K562 (cell line): ENCODE data around the gene EBNA1BP2. TPM values are rescaled to one million over a fixed set of nuclear protein-coding genes. Genes with fewer than 3 reads are reported as not detected.

Experiments used
- ATAC-seq: fragments of 200-7000 bp; cut with Tn5 transposase; 3 replicates; pipeline ENCODE4 v1.9.1; 2020; ENCODE audit warnings: moderate library complexity
- BruUV-seq: library from RNA; stranded (reverse); fragments of 400-500 nt; replicated peaks from 2 replicates; lab custom pipeline; 2021; lab: Mats Ljungman, UMichigan
- CTCF ChIA-PET: fragments of 300-600 bp; formaldehyde crosslinking; extraction: SDS; loops from one replicate; lab custom pipeline; 2021; ENCODE audit warnings: low intra/inter-chr PET ratio; lab: Yijun Ruan, JAX
- POLR2A ChIA-PET: fragments of 300-600, 350-650 bp; sonication (Branson Sonifier 250); formaldehyde crosslinking; extraction: SDS; loops from one replicate; lab custom pipeline; 2021; ENCODE audit warnings: antibody characterized with exemption, inconsistent platforms; lab: Yijun Ruan, JAX
- DNase-seq, 4 experiments: peaks; one replicate each; pipeline versions ENCODE4 v3.0.0 to v3.0.0-alpha.2; 2011 to 2018; ENCODE audit warnings: low spot score in 3 of 4, mixed read lengths in 3 of 4; ENCODE audit errors: extremely low read depth in 1 of 4
- FAIRE-seq: peaks from 2 replicates; lab custom pipeline; 2011; peaks lifted over from hg19 to GRCh38; lab: Jason Lieb, UNC
- H2AFZ ChIP-seq: 2 replicates; pipeline ENCODE4 v1.6.0; 2011; ENCODE audit warnings: low read depth, low read length, control low read depth, inconsistent platforms
- H3K27ac ChIP-seq: fragments of 200-600 bp; 3 replicates; pipeline ENCODE4 v1.8.0; 2011; ENCODE audit warnings: low read depth, mild to moderate bottlenecking, control low read depth, inconsistent platforms, low read length, moderate library complexity, mixed read lengths; ENCODE audit errors: extremely low read depth
- H3K27me3 ChIP-seq, 2 experiments: fragments of 300-600 bp in 1 of 2; 2 replicates in 1 of 2; 3 replicates in 1 of 2; pipeline versions ENCODE4 v1.6.0 to v1.8.0; 2011; ENCODE audit warnings: inconsistent platforms in 2 of 2, low read length in 2 of 2, mild to moderate bottlenecking in 1 of 2, mixed read lengths in 1 of 2, moderate library complexity in 1 of 2; ENCODE audit not compliant: control insufficient read depth in 2 of 2, insufficient read depth in 2 of 2
- H3K36me3 ChIP-seq: fragments of 300-600 bp; 3 replicates; pipeline ENCODE4 v1.8.0; 2011; ENCODE audit warnings: mild to moderate bottlenecking, low read length, inconsistent platforms; ENCODE audit not compliant: control insufficient read depth, insufficient read depth
- H3K4me1 ChIP-seq, 2 experiments: fragments of 200-600 bp in 1 of 2; replicated peaks in 1 of 2; 2 replicates in 1 of 2; 3 replicates in 1 of 2; pipeline versions ENCODE4 v1.5.1 to v1.8.0; 2011; ENCODE audit warnings: inconsistent platforms in 2 of 2, low read length in 2 of 2, mild to moderate bottlenecking in 1 of 2, mixed read lengths in 1 of 2, moderate library complexity in 1 of 2; ENCODE audit not compliant: control insufficient read depth in 2 of 2, insufficient read depth in 2 of 2
- H3K4me2 ChIP-seq: 2 replicates; pipeline ENCODE4 v1.6.1; 2011; ENCODE audit warnings: low read length, control low read depth, inconsistent platforms, mixed read lengths; ENCODE audit not compliant: insufficient read depth
- H3K4me3 ChIP-seq: fragments of 200-600 bp; sonication (generic), shearing (Covaris generic); 2 replicates; pipeline ENCODE4 v1.5.1; 2016; ENCODE audit warnings: control low read depth, inconsistent platforms
- H3K79me2 ChIP-seq: fragments of 200-600 bp; 3 replicates; pipeline ENCODE4 v1.8.0; 2011; ENCODE audit warnings: low read length, inconsistent platforms; ENCODE audit not compliant: control insufficient read depth, insufficient read depth
- H3K9ac ChIP-seq, 2 experiments: 2 replicates each; pipeline versions ENCODE4 v1.6.0 to v1.6.1; 2011; ENCODE audit warnings: low read depth in 2 of 2, low read length in 2 of 2, control low read depth in 1 of 2, inconsistent platforms in 1 of 2, mild to moderate bottlenecking in 1 of 2, mixed read lengths in 1 of 2; ENCODE audit not compliant: insufficient read depth in 1 of 2
- H3K9me1 ChIP-seq: one replicate; pipeline ENCODE4 v1.6.0; 2011; ENCODE audit warnings: inconsistent platforms, mild to moderate bottlenecking, low read length, moderate library complexity; ENCODE audit not compliant: control insufficient read depth, insufficient read depth
- H3K9me3 ChIP-seq: replicated peaks from 2 replicates; pipeline ENCODE4 v1.5.1; 2011; ENCODE audit warnings: low read depth, low read length, inconsistent platforms; ENCODE audit not compliant: control insufficient read depth, insufficient read depth
- H4K20me1 ChIP-seq: replicated peaks from 2 replicates; pipeline ENCODE4 v1.6.1; 2011; ENCODE audit warnings: low read length, inconsistent platforms, mixed read lengths; ENCODE audit not compliant: control insufficient read depth, insufficient read depth
- ASH1L ChIP-seq: fragments of 450-650 bp; IDR thresholded peaks from 2 replicates; pipeline ENCODE4 v1.6.1; 2018; ENCODE audit warnings: borderline replicate concordance, mild to moderate bottlenecking, low read depth; ENCODE audit not compliant: partially characterized antibody
- BDP1 ChIP-seq: IDR thresholded peaks from 3 replicates; pipeline ENCODE4 v1.6.1; 2011; ENCODE audit not compliant: insufficient read length, insufficient read depth
- CBFA2T2 ChIP-seq: fragments of 450-650 bp; conservative IDR thresholded peaks from 2 replicates; pipeline ENCODE4 v1.6.1; 2017; ENCODE audit warnings: mild to moderate bottlenecking
- PCBP1 ChIP-seq: fragments of 200-400 bp; formaldehyde crosslinking; IDR thresholded peaks from 2 replicates; pipeline ENCODE4 v1.6.1; 2018; ENCODE audit warnings: mild to moderate bottlenecking, low read depth, low read length; ENCODE audit not compliant: poor library complexity, severe bottlenecking
- PPARD ChIP-seq: fragments of 250-450 bp; sonication (Bioruptor Pico); IDR thresholded peaks from 2 replicates; pipeline ENCODE4 v1.8.0; 2022; ENCODE audit warnings: inconsistent platforms, mild to moderate bottlenecking, moderate library complexity
- PRMT5 ChIP-seq: sonication (generic); formaldehyde crosslinking; IDR thresholded peaks from 2 replicates; pipeline ENCODE4 v1.5.0; 2020; ENCODE audit warnings: missing genetic modification reagents
- ZNF253 ChIP-seq: fragments of 250-450 bp; sonication (Bioruptor Pico); conservative IDR thresholded peaks from 2 replicates; pipeline ENCODE4 v1.6.1; 2021; ENCODE audit warnings: mild to moderate bottlenecking
- WGBS: fragments of 100-300 bp; shearing (Covaris generic); methylation state at CpG from one replicate; pipeline ENCODE4 v1.1.6; 2016; ENCODE audit warnings: low coverage, mixed read lengths; ENCODE audit not compliant: insufficient coverage; ENCODE audit errors: missing lambda C conversion rate; 5-methylcytosine and 5-hydroxymethylcytosine counted together
- in situ Hi-C: fragments of 300-500 bp; cut with MboI; formaldehyde crosslinking; loops from 4 replicates; pipeline ENCODE4 v1.15.0; 2018; ENCODE audit warnings: inconsistent platforms, mixed read lengths
- intact Hi-C: fragments of 100-400 bp; cut with micrococcal nuclease; formaldehyde crosslinking; loops from 2 replicates; pipeline ENCODE4 v1.14.2; 2022
- polyA plus RNA-seq, 8 experiments: library from polyadenylated mRNA; depleted of rRNA in 4 of 8; stranded (reverse) in 5 of 8; unstranded in 3 of 8; fragments of >200 nt; fragmentation: Nextera tagmentation in 2 of 8; fragmentation: Illumina TruSeq in 1 of 8; extraction: Ambion mirVana in 2 of 8; extraction: Trizol in 1 of 8; gene quantifications; 2 replicates each; pipeline versions ENCODE4 v1.2.1 to v1.2.3, GENCODE V29; 2011 to 2014; ENCODE audit warnings: inconsistent platforms in 1 of 8, missing spikeins in 1 of 8
- total RNA-seq, 7 experiments: library from RNA; depleted of rRNA in 6 of 7; stranded (reverse); fragments of >200 nt in 6 of 7; fragmentation: Illumina TruSeq in 2 of 7; extraction: Trizol in 2 of 7; gene quantifications; 2 replicates each; pipeline versions ENCODE4 v1.2.1 to v1.2.3, GENCODE V29; 2011 to 2021; ENCODE audit warnings: low replicate concordance in 1 of 7
- TF ChIP-seq, protein P1 (sequence below): fragments of 450-650 bp; IDR thresholded peaks from 2 replicates; pipeline ENCODE4 v1.6.1; 2016; ENCODE audit warnings: low read depth, mild to moderate bottlenecking, moderate library complexity
- TF ChIP-seq, protein P2 (sequence below): fragments of 250-450 bp; sonication (Bioruptor Pico); IDR thresholded peaks from 2 replicates; pipeline ENCODE4 v1.8.0; 2021; ENCODE audit warnings: borderline replicate concordance, mild to moderate bottlenecking, moderate library complexity; ENCODE audit not compliant: poor library complexity, severe bottlenecking
- TF ChIP-seq, protein P3 (sequence below), 2 experiments: fragments of 450-650 bp; formaldehyde crosslinking in 1 of 2; IDR thresholded peaks; 2 replicates each; pipeline versions ENCODE4 v1.4.0 to v1.6.1; 2014 to 2020; ENCODE audit warnings: mild to moderate bottlenecking in 2 of 2, borderline replicate concordance in 1 of 2, low read depth in 1 of 2
- TF ChIP-seq, protein P4 (sequence below): fragments of 450-650 bp; formaldehyde crosslinking; IDR thresholded peaks from 2 replicates; pipeline ENCODE4 v1.4.0; 2022; ENCODE audit warnings: mild to moderate bottlenecking, moderate library complexity

EBNA1BP2 gene
- total and polyA plus RNA-seq, 9 of the 15 experiments (the other 6 are each of a cell fraction or from before 2014, with no cell fraction given), result 95.2 to 349 (median 249) TPM

DNA sequence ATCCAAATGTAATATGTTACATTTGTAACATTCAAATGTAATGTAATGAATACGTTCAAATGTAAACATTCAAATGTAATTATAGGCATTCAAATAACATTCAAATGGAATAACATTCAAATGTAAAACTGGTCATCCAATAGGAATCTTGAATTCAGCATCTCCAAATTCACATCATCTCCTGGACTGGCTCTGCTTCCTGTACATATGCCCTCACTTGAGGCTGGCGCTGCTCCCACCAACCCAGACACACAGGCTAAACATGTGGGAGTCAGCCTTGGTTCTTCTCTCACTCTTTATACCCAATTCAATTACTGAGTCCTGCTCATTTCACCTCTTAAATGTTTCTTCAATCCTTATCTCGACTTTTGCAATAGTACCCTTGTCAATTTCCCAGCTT is 6.9 kb downstream of the EBNA1BP2 start:
- no peak for FAIRE-seq
- in situ Hi-C loops, result no loop called here
- TF ChIP-seq ZNF253 (CRISPR knock-in tag) (no peak), BDP1 (no peak), PRMT5 (CRISPR knock-in tag) (no peak), PCBP1 (no peak), PPARD (no peak), ASH1L (no peak), CBFA2T2 (no peak)
- TF ChIP-seq, protein P1, sequence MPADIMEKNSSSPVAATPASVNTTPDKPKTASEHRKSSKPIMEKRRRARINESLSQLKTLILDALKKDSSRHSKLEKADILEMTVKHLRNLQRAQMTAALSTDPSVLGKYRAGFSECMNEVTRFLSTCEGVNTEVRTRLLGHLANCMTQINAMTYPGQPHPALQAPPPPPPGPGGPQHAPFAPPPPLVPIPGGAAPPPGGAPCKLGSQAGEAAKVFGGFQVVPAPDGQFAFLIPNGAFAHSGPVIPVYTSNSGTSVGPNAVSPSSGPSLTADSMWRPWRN, result no peak
- TF ChIP-seq, protein P2, sequence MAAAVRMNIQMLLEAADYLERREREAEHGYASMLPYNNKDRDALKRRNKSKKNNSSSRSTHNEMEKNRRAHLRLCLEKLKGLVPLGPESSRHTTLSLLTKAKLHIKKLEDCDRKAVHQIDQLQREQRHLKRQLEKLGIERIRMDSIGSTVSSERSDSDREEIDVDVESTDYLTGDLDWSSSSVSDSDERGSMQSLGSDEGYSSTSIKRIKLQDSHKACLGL (CRISPR knock-in tag), result no peak
- TF ChIP-seq, protein P3, sequence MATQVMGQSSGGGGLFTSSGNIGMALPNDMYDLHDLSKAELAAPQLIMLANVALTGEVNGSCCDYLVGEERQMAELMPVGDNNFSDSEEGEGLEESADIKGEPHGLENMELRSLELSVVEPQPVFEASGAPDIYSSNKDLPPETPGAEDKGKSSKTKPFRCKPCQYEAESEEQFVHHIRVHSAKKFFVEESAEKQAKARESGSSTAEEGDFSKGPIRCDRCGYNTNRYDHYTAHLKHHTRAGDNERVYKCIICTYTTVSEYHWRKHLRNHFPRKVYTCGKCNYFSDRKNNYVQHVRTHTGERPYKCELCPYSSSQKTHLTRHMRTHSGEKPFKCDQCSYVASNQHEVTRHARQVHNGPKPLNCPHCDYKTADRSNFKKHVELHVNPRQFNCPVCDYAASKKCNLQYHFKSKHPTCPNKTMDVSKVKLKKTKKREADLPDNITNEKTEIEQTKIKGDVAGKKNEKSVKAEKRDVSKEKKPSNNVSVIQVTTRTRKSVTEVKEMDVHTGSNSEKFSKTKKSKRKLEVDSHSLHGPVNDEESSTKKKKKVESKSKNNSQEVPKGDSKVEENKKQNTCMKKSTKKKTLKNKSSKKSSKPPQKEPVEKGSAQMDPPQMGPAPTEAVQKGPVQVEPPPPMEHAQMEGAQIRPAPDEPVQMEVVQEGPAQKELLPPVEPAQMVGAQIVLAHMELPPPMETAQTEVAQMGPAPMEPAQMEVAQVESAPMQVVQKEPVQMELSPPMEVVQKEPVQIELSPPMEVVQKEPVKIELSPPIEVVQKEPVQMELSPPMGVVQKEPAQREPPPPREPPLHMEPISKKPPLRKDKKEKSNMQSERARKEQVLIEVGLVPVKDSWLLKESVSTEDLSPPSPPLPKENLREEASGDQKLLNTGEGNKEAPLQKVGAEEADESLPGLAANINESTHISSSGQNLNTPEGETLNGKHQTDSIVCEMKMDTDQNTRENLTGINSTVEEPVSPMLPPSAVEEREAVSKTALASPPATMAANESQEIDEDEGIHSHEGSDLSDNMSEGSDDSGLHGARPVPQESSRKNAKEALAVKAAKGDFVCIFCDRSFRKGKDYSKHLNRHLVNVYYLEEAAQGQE (IDR thresholded peaks at IDR 0.05; ENCODE audit: borderline replicate concordance), result no peak
- TF ChIP-seq, protein P3 (CRISPR knock-in tag; IDR thresholded peaks at IDR 0.05; ENCODE audit: low read depth), result no peak
- TF ChIP-seq, protein P4, sequence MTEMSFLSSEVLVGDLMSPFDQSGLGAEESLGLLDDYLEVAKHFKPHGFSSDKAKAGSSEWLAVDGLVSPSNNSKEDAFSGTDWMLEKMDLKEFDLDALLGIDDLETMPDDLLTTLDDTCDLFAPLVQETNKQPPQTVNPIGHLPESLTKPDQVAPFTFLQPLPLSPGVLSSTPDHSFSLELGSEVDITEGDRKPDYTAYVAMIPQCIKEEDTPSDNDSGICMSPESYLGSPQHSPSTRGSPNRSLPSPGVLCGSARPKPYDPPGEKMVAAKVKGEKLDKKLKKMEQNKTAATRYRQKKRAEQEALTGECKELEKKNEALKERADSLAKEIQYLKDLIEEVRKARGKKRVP (CRISPR knock-in tag), result no peak

More for the DNA sequence above, 6.9 kb downstream of the EBNA1BP2 start:
- H3K27ac ChIP-seq, result no peak overlapping the region
- H4K20me1 ChIP-seq, result no peaks in the 10 kb centered on the region
- no peaks in the 10 kb centered on the region for H3K9me3 ChIP-seq
- POLR2A ChIA-PET, result interaction anchor here (0.5 to 0.6 kb wide), 4 partner anchors 9 to 533 kb away, joined by 3 to 4 read pairs (median 4); no protein-coding TSS in a partner anchor
- H3K4me2 ChIP-seq, result no peak overlapping the region
- CTCF ChIA-PET, result no interaction called here
- BruUV-seq, result no TSS peak
- ATAC-seq, result no peak
- intact Hi-C loops, result no loop called here
- no peak overlapping the region for H2AFZ ChIP-seq
- H3K36me3 ChIP-seq, result peaks cover 72% of the 10 kb centered on the region
- H3K9ac ChIP-seq, result no peak overlapping the region
- no peaks in the 10 kb centered on the region for H3K9me1 ChIP-seq
- no peak for DNase-seq
- H3K4me1 ChIP-seq, result no peaks in the 10 kb centered on the region; a peak in 1 of 5 replicates
- H3K27me3 ChIP-seq, result no peaks in the 10 kb centered on the region
- WGBS, result 92% methylated on average over 3 of the region's 3 CpGs
- H3K79me2 ChIP-seq, result peaks cover 7% of the 10 kb centered on the region
- H3K4me3 ChIP-seq, result no peak overlapping the region
